Small intestine (tissue), 7 donors: Measurements from ENCODE around the gene ATXN7. TPM values are rescaled to one million over a fixed set of nuclear protein-coding genes. Genes with fewer than 3 reads are reported as not detected.

ENCODE experiments used
- DNase-seq, 2 donors: peaks; one replicate each; pipeline versions ENCODE4 v3.0.0 to v3.0.0-alpha.2; 2013
- FAIRE-seq: peaks from 2 replicates; lab custom pipeline; 2012; peaks lifted over from hg19 to GRCh38; lab: Jason Lieb, UNC
- H3K27ac ChIP-seq, 3 donors: one replicate each; pipeline ENCODE4 v1.5.1; 2013; ENCODE audit warnings: low read length in 2 of 3, mild to moderate bottlenecking in 2 of 3, control low read depth in 1 of 3, inconsistent platforms in 1 of 3, low read depth in 1 of 3, moderate library complexity in 1 of 3
- H3K27me3 ChIP-seq, 3 donors: one replicate each; pipeline ENCODE4 v1.6.1; 2013; ENCODE audit warnings: low read length in 3 of 3, inconsistent platforms in 1 of 3; ENCODE audit not compliant: control insufficient read depth in 3 of 3, insufficient read depth in 3 of 3
- H3K36me3 ChIP-seq, 3 donors: one replicate each; pipeline ENCODE4 v1.6.1; 2013; ENCODE audit warnings: low read length in 3 of 3, inconsistent platforms in 1 of 3, low read depth in 1 of 3, mild to moderate bottlenecking in 1 of 3, moderate library complexity in 1 of 3; ENCODE audit not compliant: control insufficient read depth in 3 of 3, insufficient read depth in 2 of 3
- H3K4me1 ChIP-seq, 3 donors: one replicate each; pipeline ENCODE4 v1.6.1; 2013; ENCODE audit warnings: low read length in 2 of 3, inconsistent platforms in 1 of 3, low read depth in 1 of 3, mild to moderate bottlenecking in 1 of 3, moderate library complexity in 1 of 3; ENCODE audit not compliant: control insufficient read depth in 3 of 3, insufficient read depth in 2 of 3
- H3K4me3 ChIP-seq, 3 donors: one replicate each; pipeline ENCODE4 v1.5.1; 2013; ENCODE audit warnings: low read length in 3 of 3, control low read depth in 1 of 3, inconsistent platforms in 1 of 3, low read depth in 1 of 3, mild to moderate bottlenecking in 1 of 3, moderate library complexity in 1 of 3
- H3K9me3 ChIP-seq, 2 donors: one replicate each; pipeline ENCODE4 v1.6.1; 2013; ENCODE audit warnings: low read depth in 1 of 2, low read length in 1 of 2; ENCODE audit not compliant: control insufficient read depth in 2 of 2, insufficient read depth in 1 of 2
- WGBS, 3 donors: extraction: QIAGEN DNeasy Blood & Tissue Kit; methylation state at CpG; one replicate each; pipeline ENCODE4 v1.1.7; 2013; 5-methylcytosine and 5-hydroxymethylcytosine counted together
- polyA plus RNA-seq, 4 donors: library from polyadenylated mRNA; stranded (reverse) in 3 of 4; unstranded in 1 of 4; fragments of 200-250 nt in 3 of 4; fragments of 120-200 nt in 1 of 4; gene quantifications; one replicate each; pipeline versions ENCODE4 v1.2.1 to v1.2.3, GENCODE V29; 2013
- donor health status: healthy with polysubstance abuse.
- donor health status: control.
- donor health status: control.
- donor health status: Bipolar disorder and iron deficiency.
- donor health status: healthy.

The ATXN7 gene
- polyA plus RNA-seq, 4 donors, result 2.4 to 17.0 (median 5.3) TPM

DNA sequence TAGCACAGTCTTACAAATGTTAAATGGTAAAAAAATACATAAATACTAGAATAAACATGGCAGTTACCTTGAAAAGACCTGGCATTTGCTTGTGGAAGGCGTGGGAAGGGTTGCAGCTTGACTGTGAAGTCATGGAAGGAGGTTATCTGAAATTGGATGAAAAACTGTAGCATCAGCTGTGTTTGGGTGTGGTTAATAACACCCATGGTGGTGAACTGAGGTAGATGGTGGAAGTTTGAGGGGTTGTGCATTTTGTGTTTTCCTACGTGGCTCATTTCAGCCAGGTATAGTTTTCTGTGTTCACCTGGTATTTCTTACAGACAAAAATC lies 113.2 kb downstream of the ATXN7 start:
- DNase-seq (no peak), FAIRE-seq (no peak)
- H3K9me3 ChIP-seq, result no peaks in the 10 kb centered on the region
- H3K4me1 ChIP-seq, result peaks cover 2 to 12% (median 6%) of the 10 kb centered on the region in 3 donors
- no peaks in the 10 kb centered on the region for H3K27me3 ChIP-seq
- peaks cover 0 to 21% (median 14%) of the 10 kb centered on the region in 3 donors for H3K36me3 ChIP-seq
- no peak overlapping the region for H3K4me3 ChIP-seq
- H3K27ac ChIP-seq, result no peak overlapping the region
- WGBS, 3 donors, result 74 to 83% (median 80%) methylated on average over 2 of the region's 2 CpGs

DNA sequence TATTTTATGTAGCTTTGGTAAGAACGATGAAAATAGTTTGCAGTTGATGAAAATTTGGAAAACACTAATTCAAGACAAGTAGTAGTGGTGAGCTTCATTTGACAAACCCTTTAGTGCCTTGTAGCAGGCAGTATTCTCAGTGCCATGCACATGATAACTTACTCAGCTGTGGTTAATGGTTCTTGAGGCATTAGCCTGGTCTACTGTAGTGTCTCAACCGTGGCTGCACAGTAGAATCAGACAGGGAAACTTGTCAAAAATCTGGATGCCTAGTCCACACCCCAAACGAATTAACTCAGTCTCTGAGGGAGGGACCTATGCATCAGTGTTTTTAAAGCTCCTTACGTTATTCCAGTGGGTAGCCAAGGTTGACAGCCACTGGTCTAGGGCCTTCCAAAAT lies 114.2 kb downstream of the ATXN7 start:
- Histone ChIP-seq H3K36me3 (peaks cover 2 to 25% (median 19%) of the 10 kb centered on the region in 3 donors), H3K4me1 (peaks cover 2 to 4% (median 4%) of the 10 kb centered on the region in 3 donors), H3K27me3 (no peaks in the 10 kb centered on the region), H3K4me3 (no peak overlapping the region), H3K27ac (no peak overlapping the region), H3K9me3 (no peaks in the 10 kb centered on the region)
- 72 to 79% (median 75%) methylated on average over 4 of the region's 4 CpGs for WGBS, 3 donors
- no peak for FAIRE-seq
- DNase-seq, result no peak

DNA sequence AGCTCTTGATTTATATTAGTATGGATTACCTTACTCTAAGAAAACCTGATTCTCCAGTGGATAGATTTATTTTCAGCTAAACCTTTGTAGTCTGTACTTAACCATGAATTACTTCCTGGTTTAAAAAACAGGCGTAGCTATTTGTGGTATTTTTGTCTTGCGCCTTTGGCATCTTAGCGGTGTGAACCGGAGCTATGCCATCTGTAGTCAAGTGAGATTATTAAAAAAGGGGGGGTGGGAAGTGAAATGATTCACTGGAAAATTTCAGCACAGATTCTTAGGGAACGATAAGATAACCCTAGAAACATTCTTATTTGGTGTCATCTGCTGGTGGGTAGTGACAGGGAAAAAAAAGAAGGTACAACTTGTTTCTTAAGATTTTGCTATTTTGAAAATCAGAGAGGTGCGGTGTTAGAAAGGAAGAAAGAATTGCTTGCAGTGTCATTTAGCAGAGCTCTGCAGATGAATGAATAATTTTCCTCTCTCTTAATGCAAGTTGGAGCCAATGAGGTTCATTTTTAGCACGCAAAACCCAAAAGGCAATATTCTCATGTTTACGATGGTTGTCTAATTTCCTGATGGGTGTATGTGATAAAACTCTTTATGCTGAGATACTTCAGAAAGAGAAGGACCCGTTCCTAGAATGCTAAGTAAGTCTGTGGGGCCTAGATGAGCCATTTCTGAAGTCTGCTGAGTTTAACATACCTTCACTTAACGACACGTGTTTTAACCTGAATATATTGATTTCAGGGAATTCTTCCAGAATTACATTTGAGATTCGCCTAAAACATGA lies 115.6 kb downstream of the ATXN7 start:
- FAIRE-seq (no peak), DNase-seq (peak in 1 of 2 donors; percentile 22)
- H3K4me3 ChIP-seq, result no peak overlapping the region
- no peaks in the 10 kb centered on the region for H3K27me3 ChIP-seq
- H3K9me3 ChIP-seq, result no peaks in the 10 kb centered on the region
- 73 to 81% (median 74%) methylated on average over 12 of the region's 12 CpGs for whole genome bisulfite sequencing, 3 donors
- H3K4me1 ChIP-seq, result peaks cover 0 to 4% (median 2%) of the 10 kb centered on the region in 3 donors
- H3K27ac ChIP-seq, result peak overlapping the region in 1 of 3 donors; percentile 48
- peaks cover 2 to 18% (median 14%) of the 10 kb centered on the region in 3 donors for H3K36me3 ChIP-seq

DNA sequence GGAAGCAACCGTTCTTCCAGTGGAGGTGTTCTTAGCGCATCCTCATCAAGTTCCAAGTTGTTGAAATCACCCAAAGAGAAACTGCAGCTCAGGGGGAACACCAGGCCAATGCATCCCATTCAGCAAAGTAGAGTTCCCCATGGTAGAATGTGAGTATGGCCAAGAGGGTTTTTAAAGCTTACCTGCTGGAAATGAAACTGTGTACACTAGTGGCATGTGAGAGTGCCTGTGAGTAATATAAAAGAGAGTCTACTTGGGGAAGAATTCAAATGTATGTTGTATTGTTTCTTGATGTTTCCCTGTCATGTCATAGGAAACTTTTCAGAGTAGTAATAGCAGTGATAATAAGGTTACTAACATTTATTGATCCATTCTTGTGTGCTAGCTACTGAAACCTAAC lies 116.4 kb downstream of the ATXN7 start:
- DNase-seq (no peak), FAIRE-seq (no peak)
- Histone ChIP-seq H3K27me3 (no peaks in the 10 kb centered on the region), H3K9me3 (no peaks in the 10 kb centered on the region), H3K4me1 (peaks cover 0 to 4% (median 2%) of the 10 kb centered on the region in 3 donors), H3K4me3 (no peak overlapping the region), H3K36me3 (peaks cover 2 to 20% (median 16%) of the 10 kb centered on the region in 3 donors), H3K27ac (peak overlapping the region in 1 of 3 donors; percentile 64)
- WGBS, 3 donors, result 91 to 94% (median 92%) methylated on average over 2 of the region's 2 CpGs

DNA sequence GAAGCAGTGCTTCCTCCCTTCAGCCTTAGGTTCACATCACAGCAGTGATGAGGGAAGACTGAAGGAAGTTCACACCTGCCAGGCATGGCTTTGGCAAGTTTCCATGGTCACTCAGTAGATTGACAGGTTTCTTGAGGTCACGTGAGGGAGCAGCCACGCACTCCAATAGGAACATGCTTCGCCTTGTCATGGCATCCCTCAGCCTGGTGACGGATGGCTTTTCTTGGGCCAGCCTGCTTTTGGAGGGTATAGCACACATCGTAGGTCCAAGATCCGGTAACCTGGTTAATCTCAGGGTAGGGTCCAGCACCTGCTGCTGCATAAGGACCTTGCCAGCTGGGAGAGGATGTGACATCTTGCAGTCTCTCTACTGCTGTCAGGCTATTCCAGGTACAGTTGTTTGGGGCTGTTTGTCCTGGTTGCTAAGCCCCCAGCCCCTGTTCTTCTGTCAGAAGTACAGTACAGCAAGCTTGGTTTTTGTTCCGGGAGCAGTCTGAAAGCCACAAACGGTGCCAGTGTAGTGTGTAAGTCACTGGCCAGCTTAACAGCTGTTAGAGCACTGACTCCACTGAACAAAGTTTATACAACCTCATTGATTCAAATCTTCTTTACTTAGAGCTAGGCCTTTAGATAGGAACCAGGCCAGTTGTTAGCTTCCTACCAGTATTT lies 117.3 kb downstream of the ATXN7 start:
- DNase-seq (no peak), FAIRE-seq (no peak)
- WGBS, 3 donors, result 82 to 88% (median 85%) methylated on average over 8 of the region's 8 CpGs
- Histone ChIP-seq H3K9me3 (no peaks in the 10 kb centered on the region), H3K27me3 (no peaks in the 10 kb centered on the region), H3K27ac (peak overlapping the region in 1 of 3 donors; percentile 45), H3K4me3 (no peak overlapping the region), H3K36me3 (peaks cover 3 to 21% (median 16%) of the 10 kb centered on the region in 3 donors), H3K4me1 (peaks cover 0 to 4% (median 0%) of the 10 kb centered on the region in 3 donors)

DNA sequence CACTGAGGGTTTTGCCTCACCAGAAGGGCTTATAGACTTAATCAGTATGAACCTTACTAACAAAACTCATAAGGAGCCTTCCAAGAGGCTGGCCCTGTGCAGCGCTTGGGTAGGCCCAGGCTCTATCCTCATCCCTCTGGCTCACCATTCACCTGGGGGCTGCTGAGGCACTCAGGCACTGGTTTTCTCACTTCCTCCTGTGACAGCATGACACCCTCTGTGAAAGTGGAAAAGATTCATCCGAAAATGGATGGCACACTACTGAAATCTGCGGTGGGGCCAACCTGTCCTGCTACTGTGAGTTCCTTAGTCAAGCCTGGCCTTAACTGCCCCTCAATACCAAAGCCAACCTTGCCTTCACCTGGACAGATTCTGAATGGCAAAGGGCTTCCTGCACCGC lies 118.3 kb downstream of the ATXN7 start:
- no peak overlapping the region for H3K4me3 ChIP-seq
- H3K27me3 ChIP-seq, result no peaks in the 10 kb centered on the region
- no peaks in the 10 kb centered on the region for H3K9me3 ChIP-seq
- H3K4me1 ChIP-seq, result peaks cover 0 to 4% (median 0%) of the 10 kb centered on the region in 3 donors
- H3K36me3 ChIP-seq, result peaks cover 7 to 21% (median 14%) of the 10 kb centered on the region in 3 donors
- WGBS, 3 donors, result 95 to 97% (median 95%) methylated on average over 4 of the region's 4 CpGs
- DNase-seq (no peak), FAIRE-seq (no peak)
- no peak overlapping the region for H3K27ac ChIP-seq

DNA sequence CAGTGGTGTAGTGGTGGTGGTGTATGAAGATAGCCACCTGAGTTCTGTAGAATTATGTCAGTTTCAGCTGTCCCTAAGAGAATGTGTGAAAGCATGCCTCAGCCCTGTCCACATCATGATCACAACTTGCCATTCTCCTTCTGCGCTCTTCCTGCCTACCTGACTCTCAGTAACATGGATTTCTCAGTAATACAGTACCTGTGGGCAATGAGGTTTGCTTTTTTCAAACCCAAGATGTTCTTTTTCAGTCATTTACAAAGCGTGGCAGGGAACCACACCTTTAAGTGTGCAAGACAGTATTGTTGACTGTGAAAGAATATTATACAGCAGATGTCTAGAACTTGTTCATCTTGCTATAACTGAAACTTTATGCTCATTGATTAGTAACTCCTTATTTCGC lies 120.7 kb downstream of the ATXN7 start:
- no peaks in the 10 kb centered on the region for H3K4me1 ChIP-seq
- no peaks in the 10 kb centered on the region for H3K9me3 ChIP-seq
- H3K27ac ChIP-seq, result no peak overlapping the region
- DNase-seq (no peak), FAIRE-seq (no peak)
- H3K27me3 ChIP-seq, result no peaks in the 10 kb centered on the region
- WGBS, 3 donors, result 92 to 97% (median 95%) methylated on average over 3 of the region's 3 CpGs
- peaks cover 18 to 29% (median 18%) of the 10 kb centered on the region in 3 donors for H3K36me3 ChIP-seq
- no peak overlapping the region for H3K4me3 ChIP-seq

DNA sequence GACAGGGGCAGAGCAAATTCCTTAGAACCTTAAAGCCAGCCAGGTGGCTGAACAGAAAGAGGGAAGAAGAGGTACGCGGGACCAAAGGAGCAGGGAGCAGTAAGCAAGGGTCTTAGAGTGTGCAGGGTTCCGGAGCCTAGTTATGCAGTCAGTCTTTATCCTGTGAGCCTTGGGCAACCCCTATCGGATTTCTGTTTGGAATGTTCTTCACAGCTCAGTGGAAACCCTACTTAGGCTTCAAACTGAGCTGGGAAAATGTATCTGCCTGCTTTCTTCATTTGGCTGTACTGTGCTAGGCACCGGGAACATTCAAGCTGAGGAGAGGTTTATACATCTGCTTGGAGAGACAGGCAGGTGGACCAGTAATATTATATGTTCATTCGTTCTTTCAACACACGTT lies 122.5 kb downstream of the ATXN7 start:
- FAIRE-seq, result no peak
- Histone ChIP-seq H3K4me1 (no peaks in the 10 kb centered on the region), H3K36me3 (peaks cover 26 to 30% (median 29%) of the 10 kb centered on the region in 3 donors), H3K9me3 (no peaks in the 10 kb centered on the region), H3K27ac (no peak overlapping the region), H3K4me3 (no peak overlapping the region), H3K27me3 (no peaks in the 10 kb centered on the region)
- WGBS, 3 donors, result 88 to 92% (median 91%) methylated on average over 7 of the region's 7 CpGs
- no peak for DNase-seq
